Ovary (tissue), 3 donors: ENCODE data around the gene KRTAP4-12.
"Not testable (repeated sequence)": the region's sequence is repeated elsewhere in the genome, so short reads cannot be mapped to it uniquely, and the experiment has no call there.

ENCODE experiments used
- CTCF ChIP-seq, 3 donors: fragments of 450-650 bp in 2 of 3; fragments of 200-600 bp in 1 of 3; IDR thresholded peaks; one replicate each; pipeline versions ENCODE4 v1.5.1 to v1.8.0; 2016 to 2022; ENCODE audit warnings: antibody characterized with exemption in 3 of 3, mild to moderate bottlenecking in 1 of 3
- EP300 ChIP-seq: sonication (generic); formaldehyde crosslinking; IDR thresholded peaks from one replicate; pipeline ENCODE4 v1.6.1; 2017; ENCODE audit warnings: antibody characterized with exemption
- POLR2A ChIP-seq: fragments of 450-650 bp; IDR thresholded peaks from one replicate; pipeline ENCODE4 v1.6.1; 2017; ENCODE audit warnings: antibody characterized with exemption, mild to moderate bottlenecking, moderate library complexity
- donor health status: DM: no; HTN: no; CAD: no.

- not testable (repeated sequence) for TF ChIP-seq CTCF (IDR thresholded peaks at IDR 0.05); POLR2A; EP300
These were observed 541 bp downstream of the KRTAP4-12 start for GRCh38 chr17:41123292-41123990.
